ENCODE data around the gene TCL1B. TPM values are rescaled to one million over a fixed set of nuclear protein-coding genes. Genes with fewer than 3 reads are reported as not detected.

Gene TCL1B
- total RNA-seq, 1 donor from 2014 or later, result not detected

Other genes with a start within 250 kb of the TCL1B start
- gene SYNE3, start 169.8 kb upstream of the TCL1B start, total RNA-seq, result 14.4 TPM
- gene GLRX5, start 151.4 kb upstream of the TCL1B start, total RNA-seq, result 35.9 TPM
- not detected for gene TCL1A, start 27.7 kb downstream of the TCL1B start, total RNA-seq
- not detected for gene TUNAR, start 190.4 kb downstream of the TCL1B start, total RNA-seq

Data from ureter (tissue), 1 donor.